HG03064 (cell line): Measurements from ENCODE around the gene CHIA.

Source experiments
- ATAC-seq: cut with Tn5 transposase; IDR thresholded peaks from one replicate; pipeline ENCODE4 v1.9.1; 2021; ENCODE audit warnings: low read depth; ENCODE audit not compliant: unreplicated experiment

The CHIA gene

GRCh38 chr1:111290630-111291029 is at the start of gene CHIA:
Gene CHIA (plus strand): TSS chr1:111290851. CDS start chr1:111310468, 19,617 bp downstream.
- ATAC-seq, result no peak

- no peak for ATAC-seq
Observed at GRCh38 chr1:111241797-111242196, 48.9 kb upstream of the CHIA start.

GRCh38 chr1:111242805-111243523 is 47.7 kb upstream of the CHIA start:
- no peak for ATAC-seq

GRCh38 chr1:111247125-111247838 is 43.4 kb upstream of the CHIA start:
- no peak for ATAC-seq

GRCh38 chr1:111249960-111250359 is 40.7 kb upstream of the CHIA start:
- ATAC-seq, result no peak

GRCh38 chr1:111251570-111251969 is 39.1 kb upstream of the CHIA start:
- no peak for ATAC-seq

GRCh38 chr1:111252786-111253185 is 37.9 kb upstream of the CHIA start:
- ATAC-seq, result no peak

- ATAC-seq, result no peak
Observed at GRCh38 chr1:111253876-111254275, 36.8 kb upstream of the CHIA start.

GRCh38 chr1:111256988-111257658 is 33.5 kb upstream of the CHIA start:
- no peak for ATAC-seq

GRCh38 chr1:111267801-111268508 is 22.7 kb upstream of the CHIA start:
- no peak for ATAC-seq

- no peak for ATAC-seq
Observed at GRCh38 chr1:111269825-111270406, 20.7 kb upstream of the CHIA start.

- no peak for ATAC-seq
Observed at GRCh38 chr1:111270771-111271463, 19.7 kb upstream of the CHIA start.

- no peak for ATAC-seq
Observed at GRCh38 chr1:111271464-111271801, 19.2 kb upstream of the CHIA start.

GRCh38 chr1:111272081-111272480 is 18.6 kb upstream of the CHIA start:
- no peak for ATAC-seq

- ATAC-seq, result no peak
Observed at GRCh38 chr1:111274653-111275052, 16.0 kb upstream of the CHIA start.

- ATAC-seq, result no peak
Observed at GRCh38 chr1:111275079-111275478, 15.6 kb upstream of the CHIA start.

GRCh38 chr1:111275780-111276433 is 14.7 kb upstream of the CHIA start:
- no peak for ATAC-seq

- ATAC-seq, result no peak
Observed at GRCh38 chr1:111279144-111279543, 11.5 kb upstream of the CHIA start.

GRCh38 chr1:111280267-111280666 is 10.4 kb upstream of the CHIA start:
- ATAC-seq, result no peak

- ATAC-seq, result no peak
Observed at GRCh38 chr1:111281411-111281810, 9.2 kb upstream of the CHIA start.
